Dedifferentiated amniotic fluid mesenchymal stem cell (primary cell): Measurements from ENCODE around the gene NEMP2.

Experiments
- DNase-seq: peaks from one replicate; pipeline ENCODE4 v3.0.0-alpha.2; 2016; ENCODE audit errors: extremely low spot score

The NEMP2 gene

DNA sequence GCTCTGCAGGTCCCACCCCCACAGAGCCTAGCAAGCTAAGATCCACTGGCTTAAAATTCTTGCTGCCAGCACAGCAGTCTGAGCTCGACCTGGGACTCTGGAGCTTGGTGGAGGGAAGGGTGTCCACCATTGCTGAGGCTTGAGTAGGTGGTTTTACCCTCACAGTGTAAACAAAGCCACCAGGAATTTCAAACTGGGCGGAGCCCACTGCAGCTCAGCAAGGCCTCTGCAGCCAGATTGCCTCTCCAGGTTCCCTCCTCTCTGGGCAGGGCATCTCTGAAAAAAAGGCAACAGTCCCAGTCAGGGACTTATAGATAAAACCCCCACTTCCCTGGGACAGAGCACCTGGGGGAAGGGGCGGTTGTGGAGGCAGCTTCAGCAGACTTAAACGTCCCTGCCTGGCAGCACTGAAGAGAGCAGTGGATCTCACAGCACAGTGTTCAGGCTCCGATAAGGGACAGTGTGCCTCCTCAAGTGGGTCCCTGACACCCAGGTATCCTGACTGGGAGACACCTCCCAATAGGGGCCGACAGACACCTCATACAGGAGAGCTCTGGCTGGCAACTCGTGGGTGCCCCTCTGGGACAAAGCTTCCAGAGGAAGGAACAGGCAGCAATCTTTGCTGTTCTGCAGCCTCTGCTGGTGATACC lies 20.0 kb upstream of the NEMP2 start:
- no peak for DNase-seq

- no peak for DNase-seq
Observed at GRCh38 chr2:190553254-190553653, 18.7 kb upstream of the NEMP2 start.

DNA sequence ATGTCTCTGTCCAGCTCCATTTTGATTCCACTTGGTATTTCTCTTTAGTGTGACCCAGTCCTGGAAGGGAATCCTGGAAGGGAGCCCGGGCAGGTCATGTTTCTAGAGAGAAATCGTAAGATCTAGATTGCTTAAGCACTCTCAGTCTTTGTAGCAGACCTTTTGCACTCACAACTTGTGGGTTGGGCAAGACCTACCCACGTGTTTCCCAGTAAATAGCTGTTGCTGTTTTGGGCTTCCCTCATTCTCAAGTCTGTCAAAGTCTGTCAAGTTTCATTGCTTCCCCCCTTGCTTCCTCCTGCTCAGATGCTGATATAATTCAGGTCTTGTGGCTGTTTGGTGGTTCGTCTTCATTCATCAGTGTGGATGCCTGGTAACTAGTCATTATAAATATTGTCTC lies 17.4 kb upstream of the NEMP2 start:
- DNase-seq = no peak

DNA sequence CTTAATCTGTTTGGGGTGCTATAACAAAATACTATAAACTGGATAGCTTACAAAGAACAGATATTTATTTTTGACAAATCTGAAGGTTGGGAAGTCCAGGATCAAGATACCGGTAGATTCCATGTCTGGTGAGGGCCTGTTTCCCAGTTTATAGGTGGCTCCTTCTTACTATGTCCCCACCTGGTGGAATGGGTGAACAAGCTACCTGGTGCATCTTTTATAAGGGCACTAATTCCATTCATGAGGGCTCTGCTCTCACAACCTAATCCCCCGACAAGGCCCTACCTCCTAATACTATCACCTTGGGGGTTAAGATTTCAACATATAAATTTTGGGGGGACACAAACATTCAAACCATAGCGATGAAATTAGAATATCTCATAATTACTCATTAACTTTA lies 15.6 kb upstream of the NEMP2 start:
- no peak for DNase-seq

DNA sequence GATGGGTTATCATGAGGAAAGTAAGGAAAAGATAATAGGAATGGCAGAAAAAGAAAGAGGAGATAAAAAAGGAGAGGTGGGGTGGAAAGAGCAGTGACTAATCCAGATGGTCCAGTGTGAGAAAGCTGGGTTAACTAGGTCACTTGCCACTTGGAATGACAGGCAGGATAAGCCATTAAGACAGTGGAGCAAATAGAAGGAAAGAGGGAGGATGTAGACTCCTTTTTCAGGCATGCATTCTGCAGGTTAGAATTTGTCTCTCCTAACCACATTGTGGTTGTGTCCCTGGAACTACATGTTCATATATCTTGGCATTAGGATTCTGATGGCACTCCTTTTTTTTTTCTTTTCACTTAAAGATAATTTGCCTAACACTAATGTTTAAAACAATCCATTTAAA lies 13.4 kb upstream of the NEMP2 start:
- no peak for DNase-seq

- no peak for DNase-seq
Observed at GRCh38 chr2:190546734-190547133, 12.2 kb upstream of the NEMP2 start.

DNA sequence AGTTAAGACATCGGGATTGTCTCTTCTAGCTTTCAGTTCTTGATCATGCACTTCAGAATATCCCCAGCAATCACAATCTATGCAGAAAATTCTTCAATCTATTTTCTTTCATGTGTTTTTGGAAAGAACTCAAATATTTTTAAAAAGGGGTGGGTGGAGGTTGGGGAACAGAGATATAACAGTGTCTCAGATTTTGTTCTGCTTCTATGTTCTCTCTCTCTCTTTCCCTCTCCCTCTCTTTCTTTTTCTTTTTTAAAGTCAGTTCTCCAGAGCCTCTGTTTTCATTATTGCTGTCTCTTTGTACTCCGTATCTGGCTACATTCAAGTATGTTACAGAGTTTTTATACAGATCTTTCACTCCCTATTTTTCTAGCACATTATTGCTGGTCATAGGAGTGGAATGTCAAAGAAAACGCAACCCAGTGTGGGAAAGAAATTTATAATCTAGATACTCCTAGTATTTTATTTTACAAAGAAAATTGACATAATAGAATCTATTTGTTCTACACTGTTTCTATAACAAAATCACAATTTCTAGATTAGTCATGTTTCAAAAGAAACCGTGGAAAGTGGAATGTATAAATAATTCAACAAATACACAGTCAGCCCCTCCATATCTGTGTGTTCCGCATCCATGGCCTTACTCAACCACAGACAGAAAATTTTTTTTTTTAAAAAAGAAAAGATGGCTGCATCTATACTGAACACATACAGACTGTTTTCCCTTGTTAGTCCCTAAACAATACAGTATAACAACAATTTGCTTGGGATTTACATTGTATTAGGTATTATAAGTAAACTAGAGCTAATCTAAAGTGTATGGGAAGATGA lies 11.2 kb upstream of the NEMP2 start:
- DNase-seq = peak; percentile 35

- no peak for DNase-seq
Observed at GRCh38 chr2:190545093-190545492, 10.6 kb upstream of the NEMP2 start.

DNA sequence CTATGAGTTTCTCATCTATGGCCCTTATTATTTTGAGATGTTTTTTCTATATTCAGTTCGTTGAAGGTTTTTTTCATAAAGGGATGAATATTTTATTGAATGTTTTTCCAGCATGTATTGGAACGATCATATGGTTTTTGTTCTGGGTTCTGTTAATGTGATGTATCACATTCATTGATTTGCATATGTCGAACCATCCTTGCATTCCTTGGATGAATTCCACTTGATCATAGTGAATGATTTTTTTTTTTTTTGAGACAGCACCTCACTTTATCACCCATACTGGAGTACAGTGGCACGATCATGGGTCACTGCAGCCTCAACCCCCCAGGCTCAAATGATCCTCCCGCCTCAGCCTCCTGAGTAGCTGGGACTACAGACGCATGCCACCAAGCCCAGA lies 5.5 kb upstream of the NEMP2 start:
- DNase-seq = no peak

DNA sequence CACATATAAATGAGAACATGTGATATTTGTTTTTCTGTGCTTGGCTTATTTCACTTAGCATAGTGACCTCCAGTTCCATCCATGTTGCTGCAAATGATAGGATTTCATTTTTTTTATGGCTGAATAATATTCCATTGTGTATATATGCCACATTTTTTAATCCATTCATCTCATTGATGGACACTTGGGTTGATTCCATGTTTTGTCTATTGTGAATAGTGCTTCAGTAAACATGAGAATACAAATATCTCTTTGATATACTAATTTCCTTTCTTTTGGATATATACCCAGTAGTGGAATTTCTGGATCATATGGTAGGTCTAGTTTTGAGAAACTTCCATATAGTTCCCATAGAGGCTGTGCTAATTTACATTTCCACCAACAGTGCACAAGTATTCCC lies 3.7 kb upstream of the NEMP2 start:
- no peak for DNase-seq

- no peak for DNase-seq
Observed at GRCh38 chr2:190537765-190538164, 3.2 kb upstream of the NEMP2 start.

DNA sequence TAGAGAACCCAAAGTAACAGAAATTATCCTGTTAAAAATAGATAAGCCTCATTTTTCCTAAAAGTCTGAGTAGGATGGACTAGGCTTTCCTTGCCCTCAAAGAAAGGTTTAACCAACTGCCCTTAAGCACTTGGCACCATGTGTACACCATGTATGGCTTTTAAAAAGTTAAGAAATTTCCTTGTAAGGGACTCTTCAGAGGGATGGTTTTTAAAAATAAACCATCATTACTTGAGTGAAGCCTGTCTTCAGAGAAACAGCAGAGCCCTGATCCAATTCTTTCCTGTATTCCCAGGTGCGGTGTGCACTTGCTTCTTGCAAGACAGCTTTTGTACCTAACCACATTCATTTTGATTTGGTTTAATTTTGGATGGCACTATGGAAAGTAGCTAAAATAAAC lies 1.1 kb upstream of the NEMP2 start:
- no peak for DNase-seq

DNA sequence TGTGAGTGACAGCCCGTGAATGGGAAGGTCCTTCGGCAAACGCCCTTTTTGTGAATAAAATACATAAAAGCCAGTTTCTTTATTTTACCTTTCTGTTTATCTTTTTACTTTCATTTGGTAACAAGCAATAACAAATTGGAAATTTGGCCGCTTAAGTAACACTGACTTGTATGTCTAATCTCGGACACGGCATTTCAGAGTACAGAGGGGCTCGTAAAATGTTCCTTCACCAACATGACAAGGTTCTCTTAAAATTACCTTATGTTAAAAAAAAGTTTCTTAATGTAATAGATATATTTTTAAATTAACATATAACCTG lies 558 bp upstream of the NEMP2 start:
- DNase-seq = no peak

GRCh38 chr2:190533968-190534309 lies 583 bp downstream of the NEMP2 start:
- DNase-seq = no peak

DNA sequence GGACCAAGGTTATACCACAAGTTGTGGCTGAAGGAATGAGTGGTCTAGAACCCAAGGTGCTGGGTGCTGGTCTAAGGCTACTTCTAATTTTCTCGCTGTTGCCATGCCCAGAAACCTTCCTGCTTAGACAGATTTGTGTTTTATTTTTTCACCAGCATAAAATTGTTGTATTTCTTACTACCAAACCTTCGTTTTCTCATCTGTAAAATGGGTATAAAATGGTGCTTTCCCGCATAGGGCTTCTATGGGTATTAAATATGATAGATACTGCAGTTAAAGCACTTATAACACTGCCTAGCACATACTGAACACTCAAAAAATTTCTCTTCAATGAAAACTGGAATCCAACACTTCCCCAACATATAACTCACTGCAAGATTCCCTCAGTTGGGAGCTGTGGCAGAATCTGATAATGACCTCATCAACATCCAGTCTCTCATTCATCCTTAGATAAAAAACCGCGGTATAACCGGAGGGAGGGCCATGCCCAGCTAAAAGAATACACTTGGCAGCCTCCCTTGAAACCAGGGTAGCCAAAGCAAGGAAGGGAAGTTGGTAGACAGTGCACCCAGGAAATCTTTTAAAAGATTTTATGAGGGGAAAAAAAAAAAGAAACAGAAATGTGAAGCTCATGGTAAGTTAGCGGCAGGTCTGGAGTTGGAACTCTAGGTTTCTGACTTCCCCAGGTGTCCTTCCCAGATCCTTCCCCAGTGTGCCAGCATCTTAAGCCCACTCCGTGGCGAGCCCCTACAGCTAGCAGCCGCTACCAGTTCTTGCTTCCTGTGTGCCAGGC lies 1.2 kb downstream of the NEMP2 start:
- DNase-seq = no peak

DNA sequence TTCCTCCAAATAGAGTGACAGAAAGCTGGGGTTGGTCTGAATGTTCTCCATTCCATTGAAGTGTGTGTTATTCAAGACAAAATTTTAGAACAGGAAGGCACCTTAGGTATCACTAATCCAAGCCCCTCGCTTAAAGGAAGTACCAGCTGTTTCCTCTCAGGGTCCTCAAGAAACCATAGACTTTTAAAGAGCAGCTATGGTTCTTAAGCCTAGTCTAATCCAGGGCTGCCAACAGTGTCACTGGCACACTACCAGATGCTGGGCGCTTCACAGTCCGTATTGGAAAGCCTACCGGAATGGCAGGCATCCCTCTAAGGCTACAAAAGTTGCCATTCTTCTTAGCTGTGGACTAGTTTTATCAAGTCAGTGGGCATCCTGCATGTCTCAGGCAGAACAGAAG lies 1.9 kb downstream of the NEMP2 start:
- no peak for DNase-seq

GRCh38 chr2:190530248-190530900 lies 4.1 kb downstream of the NEMP2 start:
- no peak for DNase-seq

DNA sequence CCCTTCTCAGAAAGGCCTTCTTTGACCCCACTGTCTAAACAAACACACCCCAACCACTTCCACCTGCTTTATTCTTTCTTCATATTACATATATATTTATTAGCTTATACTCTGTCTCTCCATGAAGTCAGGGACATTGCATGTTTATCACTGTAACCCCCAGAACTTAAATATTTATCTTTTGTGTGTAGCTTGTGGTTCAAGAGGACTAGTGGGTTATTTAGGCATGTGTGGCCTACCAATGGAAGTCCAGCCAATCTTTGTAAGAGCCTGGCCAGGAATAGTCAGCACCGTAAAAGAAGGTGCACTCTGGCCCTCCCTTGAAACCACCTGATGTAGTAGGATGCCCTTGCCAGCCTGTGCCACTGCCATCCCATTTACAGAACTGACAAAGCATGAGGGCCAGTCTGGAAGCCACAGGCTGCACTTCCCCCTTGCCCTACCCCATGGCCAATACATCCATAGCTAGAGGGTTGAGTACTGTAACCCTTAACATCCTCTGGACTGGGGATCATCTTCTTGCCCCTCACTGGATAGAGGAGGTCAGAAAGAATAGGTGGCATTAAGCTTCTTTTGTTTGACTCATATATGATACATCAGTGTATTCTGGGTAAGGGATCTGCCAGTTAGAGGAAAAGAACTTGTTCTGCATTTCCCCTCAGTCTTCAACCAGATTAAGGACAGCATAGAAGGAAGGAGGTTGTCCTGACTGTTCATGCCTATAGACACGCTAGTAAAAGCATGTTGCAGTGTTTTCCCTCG lies 4.9 kb downstream of the NEMP2 start:
- DNase-seq = no peak

GRCh38 chr2:190528521-190529001 lies 6.0 kb downstream of the NEMP2 start:
- peak; percentile 53 for DNase-seq

- no peak for DNase-seq
Observed at GRCh38 chr2:190527918-190528317, 6.6 kb downstream of the NEMP2 start.

DNA sequence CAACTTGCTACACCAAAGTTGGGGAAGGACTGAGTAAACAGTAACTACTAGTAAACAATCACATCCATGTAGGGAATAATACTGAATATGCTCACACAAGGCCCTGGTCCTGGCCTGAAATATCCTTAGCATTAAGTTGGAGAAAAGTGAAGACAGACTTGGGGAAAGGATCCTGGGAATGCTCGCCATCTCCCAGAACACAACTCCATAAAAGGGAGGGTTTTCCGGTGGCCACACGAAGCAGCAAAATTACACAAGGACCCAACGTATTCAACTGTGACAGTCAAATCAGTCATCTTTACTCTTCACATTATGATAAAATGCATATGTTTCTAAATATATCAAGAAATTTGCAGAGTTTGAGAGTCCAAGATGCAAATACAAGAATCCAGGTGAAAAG lies 7.3 kb downstream of the NEMP2 start:
- no peak for DNase-seq
